Mesothelial cell of epicardium (in vitro differentiated cells): ENCODE measurements around the gene CCDC137. TPM values are rescaled to one million over a fixed set of nuclear protein-coding genes. Genes with fewer than 3 reads are reported as not detected.

Experiments
- DNase-seq, 2 experiments: peaks; one replicate each; pipeline ENCODE4 v3.0.0; 2021; ENCODE audit warnings: low spot score in 2 of 2; ENCODE audit not compliant: unreplicated experiment in 2 of 2
- H3K27ac Mint-ChIP-seq: 2 replicates; pipeline ENCODE4 v1.8.0; 2021; ENCODE audit warnings: mixed read lengths
- H3K27me3 Mint-ChIP-seq: 2 replicates; pipeline ENCODE4 v1.8.0; 2021; ENCODE audit warnings: low read depth, mixed read lengths
- H3K36me3 Mint-ChIP-seq: 2 replicates; pipeline ENCODE4 v1.8.0; 2021; ENCODE audit warnings: mixed read lengths
- H3K4me1 Mint-ChIP-seq: 2 replicates; pipeline ENCODE4 v1.8.0; 2021; ENCODE audit warnings: mixed read lengths
- H3K4me3 Mint-ChIP-seq: 2 replicates; pipeline ENCODE4 v1.8.0; 2021; ENCODE audit warnings: mild to moderate bottlenecking, moderate library complexity, mixed read lengths
- H3K9me3 Mint-ChIP-seq: 2 replicates; pipeline ENCODE4 v1.8.0; 2021; ENCODE audit warnings: mixed read lengths
- total RNA-seq: library from RNA; stranded (reverse); gene quantifications from 3 replicates; pipeline ENCODE4 v1.2.1, GENCODE V29; 2021
- TF ChIP-seq, protein P1 (sequence below): fragments of 200-600 bp; sonication (generic); IDR thresholded peaks from one replicate; pipeline ENCODE4 v1.5.0; 2021; ENCODE audit warnings: antibody characterized with exemption; ENCODE audit not compliant: unreplicated experiment

The CCDC137 gene
- total RNA-seq, 1 donor from 2014 or later, result 19.6 TPM

- TF ChIP-seq, protein P1, sequence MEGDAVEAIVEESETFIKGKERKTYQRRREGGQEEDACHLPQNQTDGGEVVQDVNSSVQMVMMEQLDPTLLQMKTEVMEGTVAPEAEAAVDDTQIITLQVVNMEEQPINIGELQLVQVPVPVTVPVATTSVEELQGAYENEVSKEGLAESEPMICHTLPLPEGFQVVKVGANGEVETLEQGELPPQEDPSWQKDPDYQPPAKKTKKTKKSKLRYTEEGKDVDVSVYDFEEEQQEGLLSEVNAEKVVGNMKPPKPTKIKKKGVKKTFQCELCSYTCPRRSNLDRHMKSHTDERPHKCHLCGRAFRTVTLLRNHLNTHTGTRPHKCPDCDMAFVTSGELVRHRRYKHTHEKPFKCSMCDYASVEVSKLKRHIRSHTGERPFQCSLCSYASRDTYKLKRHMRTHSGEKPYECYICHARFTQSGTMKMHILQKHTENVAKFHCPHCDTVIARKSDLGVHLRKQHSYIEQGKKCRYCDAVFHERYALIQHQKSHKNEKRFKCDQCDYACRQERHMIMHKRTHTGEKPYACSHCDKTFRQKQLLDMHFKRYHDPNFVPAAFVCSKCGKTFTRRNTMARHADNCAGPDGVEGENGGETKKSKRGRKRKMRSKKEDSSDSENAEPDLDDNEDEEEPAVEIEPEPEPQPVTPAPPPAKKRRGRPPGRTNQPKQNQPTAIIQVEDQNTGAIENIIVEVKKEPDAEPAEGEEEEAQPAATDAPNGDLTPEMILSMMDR, result no peak
- no peak for DNase-seq
- Mint-ChIP-seq H3K27ac (no peak overlapping the region), H3K4me1 (peaks cover 7% of the 10 kb centered on the region), H3K4me3 (no peak overlapping the region), H3K9me3 (no peaks in the 10 kb centered on the region), H3K36me3 (no peaks in the 10 kb centered on the region), H3K27me3 (no peaks in the 10 kb centered on the region)
These were observed 50.1 kb downstream of the CCDC137 start for GRCh38 chr17:81716674-81716996.

DNA sequence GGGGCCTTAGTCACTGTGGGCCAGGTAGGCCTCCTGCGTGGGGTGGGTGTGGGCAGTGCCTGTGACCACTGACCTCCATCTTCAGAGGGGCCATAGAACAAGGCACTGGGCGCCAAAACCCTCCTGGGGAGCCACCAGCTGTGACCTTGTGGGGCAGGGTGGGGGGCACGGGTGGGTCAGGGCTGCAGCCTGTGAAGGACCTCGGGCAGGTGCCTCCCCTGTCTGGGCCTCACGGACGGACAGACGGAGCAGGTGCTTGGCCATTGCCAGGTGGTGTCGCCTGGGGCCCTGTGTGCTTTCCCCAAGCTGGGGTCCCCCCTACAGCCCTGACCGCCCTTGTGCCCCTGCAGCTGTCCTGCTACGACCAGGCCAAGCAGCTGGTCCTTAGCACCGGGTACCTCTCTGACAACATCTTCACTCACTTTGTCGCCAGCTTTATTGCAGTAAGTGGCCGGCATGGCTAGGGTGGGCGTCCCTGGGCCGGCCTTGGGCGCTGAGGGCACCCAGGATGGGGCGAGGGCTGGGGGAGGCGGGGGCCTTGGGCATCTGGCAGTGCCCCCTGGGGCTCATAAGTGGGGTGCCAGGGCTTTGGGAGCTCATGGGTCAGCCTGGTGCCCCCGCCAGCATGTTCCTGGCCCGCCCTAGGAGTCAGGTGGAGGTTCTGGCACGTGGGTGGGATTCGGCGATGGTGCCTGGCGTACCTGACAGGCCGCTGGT is 50.7 kb downstream of the CCDC137 start:
- Mint-ChIP-seq H3K9me3 (no peaks in the 10 kb centered on the region), H3K36me3 (no peaks in the 10 kb centered on the region), H3K4me1 (peaks cover 7% of the 10 kb centered on the region), H3K27ac (no peak overlapping the region), H3K4me3 (no peak overlapping the region), H3K27me3 (no peaks in the 10 kb centered on the region)
- TF ChIP-seq, protein P1, result no peak
- no peak for DNase-seq

DNA sequence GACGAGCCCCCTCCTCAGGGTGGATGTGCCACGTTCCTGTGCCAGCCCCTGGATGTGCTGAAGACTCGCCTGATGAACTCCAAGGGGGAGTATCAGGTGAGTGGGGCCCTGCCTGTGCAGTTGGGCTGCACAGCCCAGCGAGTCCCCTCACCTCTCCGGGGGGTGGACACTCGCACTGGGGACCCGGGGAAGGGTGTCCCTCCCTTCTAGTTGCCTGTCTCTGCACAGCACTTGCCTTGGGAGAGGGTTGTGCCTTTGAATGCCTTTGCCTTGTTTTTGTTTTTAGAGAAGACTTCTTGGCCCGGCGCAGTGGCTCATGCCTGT is 51.2 kb downstream of the CCDC137 start:
- Mint-ChIP-seq H3K4me3 (no peak overlapping the region), H3K4me1 (peaks cover 6% of the 10 kb centered on the region), H3K9me3 (no peaks in the 10 kb centered on the region), H3K27me3 (no peaks in the 10 kb centered on the region), H3K27ac (no peak overlapping the region), H3K36me3 (no peaks in the 10 kb centered on the region)
- TF ChIP-seq, protein P1, result no peak
- no peak for DNase-seq

DNA sequence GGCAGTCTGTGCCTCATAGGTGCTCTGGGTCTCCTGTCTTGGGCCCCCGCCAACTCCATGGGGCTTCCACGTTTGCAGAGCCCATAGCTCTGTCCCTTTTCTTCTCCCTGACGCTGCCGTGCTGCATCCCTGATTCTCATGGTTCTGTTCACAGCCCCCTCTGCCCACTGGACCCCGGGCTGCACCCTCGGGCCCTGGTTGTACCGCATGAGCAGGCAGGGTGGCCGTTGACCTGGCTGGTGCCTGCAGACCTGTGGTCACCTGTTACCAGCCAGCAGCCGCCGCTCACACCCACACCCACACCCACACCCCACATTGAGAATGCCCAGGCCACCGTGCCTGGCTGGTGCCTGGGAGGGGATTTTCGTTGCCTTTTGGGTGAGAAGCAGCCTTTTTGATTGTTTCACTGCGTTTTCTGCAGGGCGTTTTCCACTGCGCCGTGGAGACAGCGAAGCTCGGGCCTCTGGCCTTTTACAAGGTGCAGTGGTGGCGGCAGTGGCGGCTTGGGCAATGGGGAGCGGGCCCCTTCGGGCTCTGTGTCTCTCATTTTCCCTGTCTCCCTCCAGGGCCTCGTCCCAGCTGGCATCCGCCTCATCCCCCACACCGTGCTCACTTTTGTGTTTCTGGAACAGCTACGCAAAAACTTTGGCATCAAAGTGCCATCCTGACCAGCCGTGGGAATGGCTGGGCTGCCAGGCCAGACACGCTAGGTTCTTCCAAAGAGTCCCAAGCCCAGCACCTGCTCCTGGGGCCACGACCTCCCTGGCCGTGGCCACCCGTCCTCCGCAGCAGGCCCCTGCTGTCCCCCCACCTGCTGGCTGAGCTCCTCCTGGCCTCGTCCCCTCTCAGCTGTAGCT is 53.1 kb downstream of the CCDC137 start:
- Mint-ChIP-seq H3K4me3 (no peak overlapping the region), H3K9me3 (no peaks in the 10 kb centered on the region), H3K27ac (no peak overlapping the region), H3K36me3 (no peaks in the 10 kb centered on the region), H3K27me3 (peaks cover 7% of the 10 kb centered on the region), H3K4me1 (no peaks in the 10 kb centered on the region)
- TF ChIP-seq, protein P1, result no peak
- DNase-seq, result no peak

GRCh38 chr17:81720267-81721071 is 53.9 kb downstream of the CCDC137 start:
- H3K27ac Mint-ChIP-seq, result no peak overlapping the region
- H3K27me3 Mint-ChIP-seq, result peaks cover 7% of the 10 kb centered on the region
- DNase-seq, result no peak
- no peaks in the 10 kb centered on the region for H3K36me3 Mint-ChIP-seq
- TF ChIP-seq, protein P1, result no peak
- no peak overlapping the region for H3K4me3 Mint-ChIP-seq
- H3K9me3 Mint-ChIP-seq, result no peaks in the 10 kb centered on the region
- no peaks in the 10 kb centered on the region for H3K4me1 Mint-ChIP-seq
